ENCODE results near the gene OR51M1.

The OR51M1 gene

DNA sequence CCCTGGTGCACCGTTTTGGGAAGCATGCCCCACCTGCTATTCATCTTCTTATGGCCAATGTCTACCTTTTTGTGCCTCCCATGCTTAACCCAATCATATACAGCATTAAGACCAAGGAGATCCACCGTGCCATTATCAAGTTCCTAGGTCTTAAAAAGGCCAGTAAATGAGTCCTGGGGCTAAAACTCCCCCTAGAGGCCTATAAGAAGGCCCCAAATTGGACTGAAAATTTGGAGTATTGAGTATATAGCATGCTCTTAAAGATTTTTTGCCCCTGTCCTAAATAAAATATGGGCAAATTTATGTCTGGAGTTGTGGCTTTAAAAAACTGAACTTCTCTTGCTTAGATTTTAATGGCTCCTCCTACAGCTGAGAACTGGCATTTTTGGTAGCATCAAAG lies 6.6 kb downstream of the OR51M1 start:
- H3K27me3 ChIP-seq (replicated peaks; ENCODE audit: insufficient read depth, low read length), result no peaks in the 10 kb centered on the region
- H3F3A ChIP-seq (ENCODE audit: insufficient read depth, low read length), result no peaks in the 10 kb centered on the region
- no peaks in the 10 kb centered on the region for H3K9me3 ChIP-seq (replicated peaks; ENCODE audit: insufficient read depth, low read length)
- no peaks in the 10 kb centered on the region for H3K4me1 ChIP-seq (ENCODE audit: low read length)
- no peak for TF ChIP-seq EZH2 (optimal IDR thresholded peaks at IDR 0.05; ENCODE audit: low read depth, low read length)
- no peak for TF ChIP-seq EZH2phosphoT487 (IDR thresholded peaks at IDR 0.05; ENCODE audit: low read length)
- TF ChIP-seq CTCF (IDR thresholded peaks at IDR 0.05; ENCODE audit: low read length), result peak; percentile 10
- no peaks in the 10 kb centered on the region for H4K20me1 ChIP-seq (ENCODE audit: insufficient read depth, low read length)
- H3K4me2 ChIP-seq (ENCODE audit: low read depth, low read length), result no peak overlapping the region
- no peaks in the 10 kb centered on the region for H3K79me2 ChIP-seq (ENCODE audit: low read length)
- DNase-seq, result no peak
- no peaks in the 10 kb centered on the region for H3K9me2 ChIP-seq (replicated peaks; ENCODE audit: insufficient read depth, low read length)
- no peak overlapping the region for H3K4me3 ChIP-seq (ENCODE audit: low read length)
- H3K27ac ChIP-seq (ENCODE audit: low read length), result no peak overlapping the region
- H3K9ac ChIP-seq (ENCODE audit: low read length), result no peak overlapping the region
- no peaks in the 10 kb centered on the region for H3K36me3 ChIP-seq (replicated peaks; ENCODE audit: insufficient read depth, low read length)
- no peak overlapping the region for H2AFZ ChIP-seq (ENCODE audit: low read length)

GRCh38 chr11:5394091-5394490 lies 10.5 kb downstream of the OR51M1 start:
- Histone ChIP-seq H3K4me2 (ENCODE audit: low read depth, low read length) (no peak overlapping the region), H3K79me2 (ENCODE audit: low read length) (no peaks in the 10 kb centered on the region), H3K9ac (ENCODE audit: low read length) (no peak overlapping the region), H3K9me2 (replicated peaks; ENCODE audit: insufficient read depth, low read length) (no peaks in the 10 kb centered on the region), H3K27me3 (replicated peaks; ENCODE audit: insufficient read depth, low read length) (no peaks in the 10 kb centered on the region), H3K9me3 (replicated peaks; ENCODE audit: insufficient read depth, low read length) (no peaks in the 10 kb centered on the region), H3K4me3 (ENCODE audit: low read length) (no peak overlapping the region), H2AFZ (ENCODE audit: low read length) (no peak overlapping the region), H3K4me1 (ENCODE audit: low read length) (no peaks in the 10 kb centered on the region), H4K20me1 (ENCODE audit: insufficient read depth, low read length) (no peaks in the 10 kb centered on the region), H3K36me3 (replicated peaks; ENCODE audit: insufficient read depth, low read length) (no peaks in the 10 kb centered on the region), H3K27ac (ENCODE audit: low read length) (no peak overlapping the region), H3F3A (ENCODE audit: insufficient read depth, low read length) (no peaks in the 10 kb centered on the region)
- TF ChIP-seq CTCF (IDR thresholded peaks at IDR 0.05; ENCODE audit: low read length), result no peak
- TF ChIP-seq EZH2phosphoT487 (IDR thresholded peaks at IDR 0.05; ENCODE audit: low read length), result no peak
- no peak for TF ChIP-seq EZH2 (optimal IDR thresholded peaks at IDR 0.05; ENCODE audit: low read depth, low read length)
- DNase-seq, result no peak

DNA sequence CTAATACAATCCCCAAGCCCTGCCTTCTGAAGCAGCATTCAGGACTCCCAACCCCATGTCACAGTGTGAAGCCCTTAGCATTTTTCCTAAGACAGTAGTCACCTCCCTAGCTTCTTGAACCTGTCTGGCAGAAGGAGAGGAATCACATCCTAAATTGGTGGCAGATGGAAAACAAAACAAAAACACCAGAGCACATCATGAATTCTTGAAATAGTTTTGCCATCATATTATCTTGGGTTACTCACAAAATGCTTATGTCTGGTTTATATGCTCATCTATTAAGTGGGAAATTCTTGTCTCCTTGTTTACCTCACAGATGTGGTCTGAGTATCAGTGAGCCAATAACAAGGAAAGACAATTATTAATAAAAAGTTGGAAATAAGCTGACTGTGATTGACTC lies 15.3 kb downstream of the OR51M1 start:
- TF ChIP-seq EZH2 (optimal IDR thresholded peaks at IDR 0.05; ENCODE audit: low read depth, low read length) (no peak), EZH2phosphoT487 (IDR thresholded peaks at IDR 0.05; ENCODE audit: low read length) (no peak), CTCF (IDR thresholded peaks at IDR 0.05; ENCODE audit: low read length) (no peak)
- no peaks in the 10 kb centered on the region for H3K9me3 ChIP-seq (replicated peaks; ENCODE audit: insufficient read depth, low read length)
- H3K27me3 ChIP-seq (replicated peaks; ENCODE audit: insufficient read depth, low read length), result no peaks in the 10 kb centered on the region
- no peak overlapping the region for H3K9ac ChIP-seq (ENCODE audit: low read length)
- H2AFZ ChIP-seq (ENCODE audit: low read length), result no peak overlapping the region
- H3K4me2 ChIP-seq (ENCODE audit: low read depth, low read length), result no peak overlapping the region
- H3K4me3 ChIP-seq (ENCODE audit: low read length), result no peak overlapping the region
- H4K20me1 ChIP-seq (ENCODE audit: insufficient read depth, low read length), result no peaks in the 10 kb centered on the region
- H3K27ac ChIP-seq (ENCODE audit: low read length), result no peak overlapping the region
- no peak for DNase-seq
- no peaks in the 10 kb centered on the region for H3F3A ChIP-seq (ENCODE audit: insufficient read depth, low read length)
- no peaks in the 10 kb centered on the region for H3K79me2 ChIP-seq (ENCODE audit: low read length)
- H3K9me2 ChIP-seq (replicated peaks; ENCODE audit: insufficient read depth, low read length), result no peaks in the 10 kb centered on the region
- H3K36me3 ChIP-seq (replicated peaks; ENCODE audit: insufficient read depth, low read length), result no peaks in the 10 kb centered on the region
- H3K4me1 ChIP-seq (ENCODE audit: low read length), result no peaks in the 10 kb centered on the region

Measured in MM.1S (cell line).